Dedifferentiated amniotic fluid mesenchymal stem cell (primary cell): ENCODE measurements around the gene MVB12B.

Source experiments
- DNase-seq: peaks from one replicate; pipeline ENCODE4 v3.0.0-alpha.2; 2016; ENCODE audit errors: extremely low spot score

MVB12B gene

GRCh38 chr9:126303488-126303887, 23.1 kb upstream of the MVB12B start:
- DNase-seq = no peak

GRCh38 chr9:126304207-126304970, 22.2 kb upstream of the MVB12B start:
- no peak for DNase-seq

DNA sequence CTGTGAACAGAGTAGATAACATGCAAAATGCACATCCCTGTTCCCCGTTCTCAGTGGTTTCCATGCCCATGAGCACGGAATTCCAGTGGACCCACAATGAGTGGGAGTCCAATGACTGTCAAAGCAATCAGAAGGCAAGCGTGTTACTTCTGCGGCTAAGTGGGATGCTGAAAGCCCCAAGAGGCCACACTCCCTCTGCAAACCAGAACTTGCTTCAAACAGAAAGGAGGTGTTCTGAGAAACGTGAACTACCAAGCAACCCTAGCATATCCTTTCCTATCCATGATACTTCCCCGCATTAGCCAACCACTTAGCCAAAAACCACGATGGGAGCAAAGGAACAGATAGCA, 21.7 kb upstream of the MVB12B start:
- DNase-seq = no peak

DNA sequence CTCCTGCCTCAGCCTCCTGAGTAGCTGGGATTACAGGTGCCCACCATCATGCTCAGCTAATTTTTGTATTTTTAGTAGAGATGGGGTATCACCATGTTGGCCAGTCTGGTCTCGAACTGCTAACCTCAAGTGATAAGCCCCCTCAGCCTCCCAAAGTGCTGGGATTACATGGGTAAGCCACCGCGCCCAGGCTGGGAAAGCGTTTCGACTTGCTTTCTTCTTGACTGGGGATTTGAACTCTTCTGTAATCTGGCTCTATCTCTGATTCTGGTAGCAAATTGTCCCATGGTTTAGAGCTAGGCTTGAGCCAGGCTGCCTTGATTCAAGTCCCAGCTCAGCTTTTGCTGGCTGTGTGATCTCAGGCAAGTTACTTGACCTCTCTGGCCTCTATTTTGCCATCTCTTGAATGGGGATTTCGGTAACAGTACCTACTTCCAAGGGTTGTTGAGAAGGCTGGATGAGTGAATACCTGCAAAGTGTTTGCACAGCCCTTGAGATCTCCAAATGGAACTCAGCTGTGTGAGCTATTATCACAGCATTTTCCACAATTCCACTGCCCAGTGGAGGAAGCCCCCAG, 20.5 kb upstream of the MVB12B start:
- DNase-seq = no peak

DNA sequence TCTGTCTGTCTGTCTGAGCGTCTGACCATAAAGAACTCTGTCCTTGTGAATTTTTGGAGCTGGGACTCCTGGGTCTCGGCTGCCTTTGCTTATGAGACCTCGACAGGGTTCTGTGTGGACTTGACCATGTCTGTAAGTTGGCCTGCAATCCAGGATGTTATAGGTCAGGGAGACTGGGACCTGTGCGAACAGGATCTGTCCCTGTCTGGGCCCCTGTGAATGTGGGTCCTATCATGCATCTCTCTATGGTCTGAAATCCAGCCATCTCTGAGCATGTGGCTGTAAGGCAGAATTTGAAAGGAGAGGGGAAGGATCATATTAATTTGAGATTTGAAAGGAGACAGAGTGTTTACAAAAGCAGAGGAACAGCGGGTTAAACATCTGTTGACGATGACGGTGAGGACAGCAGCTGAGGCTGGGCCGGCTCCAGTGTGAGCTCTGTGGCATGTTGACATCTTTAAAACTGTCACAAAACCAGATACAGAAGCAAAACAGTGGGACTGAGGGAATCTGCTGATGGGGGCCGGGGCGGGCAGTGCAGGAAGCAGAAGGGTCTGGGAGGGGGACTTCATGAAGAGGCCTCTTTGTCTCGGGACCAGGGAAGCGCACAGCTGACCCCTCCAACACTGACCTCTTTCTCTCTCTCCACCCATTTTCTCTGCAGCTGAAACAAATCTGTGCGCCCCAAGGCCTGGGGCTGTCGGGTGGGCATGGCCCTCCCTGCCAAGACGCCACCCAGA, 19.1 kb upstream of the MVB12B start:
- no peak for DNase-seq

- DNase-seq = no peak
Measured at GRCh38 chr9:126309427-126310189, 17.0 kb upstream of the MVB12B start.

GRCh38 chr9:126312584-126313551, 13.8 kb upstream of the MVB12B start:
- DNase-seq = no peak

- no peak for DNase-seq
Measured at GRCh38 chr9:126316085-126316655, 10.5 kb upstream of the MVB12B start.

- DNase-seq = no peak
Measured at GRCh38 chr9:126317513-126317912, 9.1 kb upstream of the MVB12B start.

DNA sequence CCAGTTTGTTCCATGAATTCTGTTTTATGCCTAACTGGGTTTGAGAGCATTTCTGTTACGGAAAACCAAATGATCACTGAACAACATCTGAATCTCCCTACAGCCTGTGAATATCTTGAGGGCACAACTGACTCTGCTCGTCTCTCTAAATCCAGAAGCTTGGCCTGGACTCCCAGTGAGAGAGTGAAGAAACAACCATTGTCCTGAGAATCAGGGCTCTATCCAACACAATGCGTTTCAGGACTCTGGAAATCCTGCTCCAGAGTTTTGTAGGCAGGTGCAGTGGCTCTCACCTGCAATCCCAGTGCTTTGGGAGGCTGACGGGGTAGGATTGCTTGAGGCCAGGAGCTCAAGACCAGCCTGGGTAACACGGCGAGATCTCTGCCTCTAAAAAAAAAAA, 7.8 kb upstream of the MVB12B start:
- DNase-seq = no peak

DNA sequence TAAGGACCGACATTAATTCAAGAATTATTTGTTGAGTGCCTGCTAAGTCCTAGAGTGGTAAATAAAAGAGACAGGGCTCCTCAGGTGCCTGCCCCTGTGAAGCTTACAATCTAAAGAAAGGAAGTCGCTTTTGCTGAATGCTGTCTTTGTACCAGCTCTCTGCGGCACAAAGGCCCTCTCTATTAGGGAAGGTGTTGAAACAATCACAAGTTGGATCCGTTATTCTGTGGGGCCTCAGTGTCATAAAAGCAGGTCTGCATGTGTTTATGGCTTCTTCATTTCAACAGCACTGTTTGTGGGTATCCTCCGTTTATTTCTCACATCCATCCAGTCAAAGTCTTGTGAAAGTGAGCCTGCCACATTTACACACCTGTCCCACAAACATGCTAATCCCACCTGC, 7.0 kb upstream of the MVB12B start:
- no peak for DNase-seq

DNA sequence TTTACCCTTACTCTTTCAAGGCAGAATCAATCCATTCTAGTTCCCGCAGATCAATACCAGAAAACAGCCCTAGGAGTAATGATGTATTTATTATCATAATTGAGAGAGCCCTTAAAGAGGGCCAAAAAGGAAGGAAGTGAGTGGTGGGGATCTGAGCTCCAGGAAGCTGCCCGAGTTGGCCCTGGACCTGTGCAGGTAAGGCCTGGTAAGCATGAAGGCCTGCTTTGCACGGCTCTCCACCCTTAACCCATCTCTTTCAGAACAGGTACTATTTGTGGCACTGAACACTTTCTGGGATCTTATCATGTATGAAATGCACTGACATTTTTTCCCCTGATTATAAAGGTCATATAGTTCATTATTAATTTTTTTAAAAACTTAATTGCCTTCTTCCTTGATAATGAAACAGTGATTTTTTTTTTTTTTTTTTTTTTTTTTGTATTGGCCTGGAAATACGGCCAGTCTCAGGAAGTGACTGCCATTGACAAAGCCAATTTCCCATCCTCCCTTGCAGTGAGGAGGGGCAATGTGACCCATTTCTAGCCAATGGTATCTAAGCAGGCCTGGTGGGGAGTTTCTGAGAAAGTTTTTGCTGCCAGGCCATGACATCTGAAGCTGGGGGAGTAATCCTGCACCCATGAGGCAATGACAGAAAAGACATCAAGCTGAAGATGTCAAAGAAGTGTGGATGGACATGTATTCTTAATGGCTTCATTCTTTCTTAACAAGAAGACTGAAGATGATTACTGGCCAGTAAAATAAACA, 6.3 kb upstream of the MVB12B start:
- DNase-seq = no peak

DNA sequence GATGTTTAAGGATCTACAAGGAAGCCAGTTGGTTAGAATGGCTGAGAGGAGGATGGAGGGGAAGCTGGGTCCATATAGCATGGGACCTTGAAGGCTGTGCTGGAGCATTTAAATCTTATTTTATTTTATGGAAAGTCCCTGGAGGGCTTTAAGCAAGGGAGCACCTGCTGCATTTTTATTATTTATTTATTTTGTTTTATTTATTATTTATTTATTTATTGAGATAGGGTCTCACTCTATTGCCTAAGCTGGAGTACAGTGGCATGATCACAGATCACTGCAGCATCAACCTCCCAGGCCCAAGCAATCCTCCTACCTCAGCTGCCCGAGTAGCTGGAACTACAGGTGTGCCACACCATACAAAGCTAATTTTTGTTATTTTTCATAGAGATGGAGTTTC, 4.9 kb upstream of the MVB12B start:
- DNase-seq = no peak

GRCh38 chr9:126325821-126326220, 808 bp upstream of the MVB12B start:
- no peak for DNase-seq

DNA sequence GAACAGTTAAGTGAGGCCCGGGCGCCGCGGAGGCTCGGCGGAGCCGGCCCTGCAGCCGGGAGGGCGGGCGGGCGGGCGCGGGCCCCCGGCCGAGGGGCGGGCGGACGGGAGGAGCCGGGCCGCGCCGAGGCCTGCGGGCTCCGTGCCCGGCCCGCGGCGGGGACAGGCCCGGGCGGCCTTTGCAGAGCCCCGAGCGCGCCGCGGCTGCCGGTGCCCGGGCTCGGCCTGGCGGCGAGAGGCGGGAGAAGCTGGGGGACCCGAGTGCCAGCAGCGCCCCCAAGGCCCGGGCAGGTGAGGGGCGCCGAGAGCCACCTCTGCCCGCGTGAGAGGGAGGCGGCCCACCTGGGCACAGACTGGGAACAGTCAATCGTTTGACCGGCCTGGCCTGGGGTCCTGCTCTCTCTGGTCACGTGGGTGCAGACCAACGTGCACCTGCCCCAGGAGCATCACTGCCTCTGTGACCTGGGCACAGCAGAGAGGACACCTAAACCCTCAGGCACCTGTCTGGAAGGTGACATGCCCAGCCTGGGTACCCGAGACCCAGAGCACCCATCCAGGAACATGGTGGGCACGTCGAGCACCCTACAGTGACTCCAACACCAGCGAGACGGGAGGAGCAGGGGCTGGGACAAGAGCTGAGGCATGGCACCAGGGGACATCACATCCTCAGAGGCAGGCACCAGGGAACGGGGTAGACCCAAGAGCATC, 531 bp downstream of the MVB12B start:
- no peak for DNase-seq

DNA sequence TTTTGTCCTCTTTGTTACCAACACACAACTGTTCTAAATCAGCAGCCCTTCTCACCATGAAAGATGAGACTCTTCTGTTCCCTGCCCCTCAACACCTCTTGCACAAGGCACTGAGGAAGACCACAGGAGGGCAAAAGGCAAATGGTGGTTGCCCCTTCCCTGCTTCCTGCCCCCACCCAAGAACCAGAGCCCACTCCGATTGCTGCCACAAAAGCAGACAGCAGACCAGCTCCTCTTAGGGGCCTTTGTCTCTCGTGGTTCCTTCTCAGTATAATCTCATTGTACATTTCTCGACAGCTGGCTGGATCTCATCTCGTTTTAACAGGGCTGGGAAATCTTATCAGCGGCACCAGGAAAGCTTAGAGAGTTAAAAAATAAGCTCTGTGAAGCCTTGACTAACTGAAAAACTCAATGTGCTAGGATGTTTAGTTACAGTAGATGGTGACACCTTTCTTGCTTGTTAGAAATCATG, 1.1 kb downstream of the MVB12B start:
- no peak for DNase-seq

- no peak for DNase-seq
Measured at GRCh38 chr9:126328407-126328806, 1.8 kb downstream of the MVB12B start.

DNA sequence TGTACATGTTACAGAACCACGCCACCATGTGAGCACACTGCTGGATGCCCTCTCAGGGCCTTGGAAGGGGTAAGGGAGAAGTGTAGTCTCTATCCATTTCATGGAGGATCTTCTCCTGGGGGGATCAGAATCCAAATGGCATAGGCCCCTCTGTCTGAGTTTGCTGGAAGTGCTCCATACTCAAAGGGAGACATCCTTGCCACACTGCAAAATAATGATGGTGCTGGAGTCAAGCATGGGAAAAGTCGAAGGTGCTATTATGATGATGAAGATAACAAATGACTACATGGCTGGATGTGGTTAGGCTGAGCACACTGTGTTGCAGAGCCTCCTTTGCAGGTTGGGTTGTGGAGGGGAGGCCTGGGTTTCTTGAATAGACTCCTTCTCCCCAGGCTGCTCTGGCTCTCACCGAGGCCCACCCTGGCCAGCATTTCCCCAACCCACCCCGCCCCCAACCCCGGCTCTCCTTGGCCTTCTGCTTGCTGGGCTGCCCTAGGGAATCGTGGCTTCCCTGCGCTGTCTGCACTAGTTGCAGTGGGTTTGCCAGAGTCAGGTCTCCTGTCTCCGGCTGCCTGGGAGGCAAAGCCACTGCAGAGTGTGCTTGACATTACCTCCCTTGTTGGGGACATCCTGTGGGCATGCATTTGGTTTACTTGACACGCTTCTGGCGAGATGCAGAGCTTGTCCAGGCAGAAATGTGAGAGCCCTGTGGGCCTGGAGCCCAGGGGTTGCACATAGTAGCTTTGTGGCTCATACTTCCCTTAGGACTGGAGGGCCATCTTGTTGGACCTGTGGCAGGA, 3.0 kb downstream of the MVB12B start:
- no peak for DNase-seq

GRCh38 chr9:126330536-126330935, 3.9 kb downstream of the MVB12B start:
- no peak for DNase-seq
